ENCODE data around the gene CHST14. TPM values are rescaled to one million over a fixed set of nuclear protein-coding genes. Genes with fewer than 3 reads are reported as not detected.
A peak's percentile ranks its signal among the peaks of the same experiment; 100 is the strongest.

Gene CHST14
- total and polyA plus RNA-seq, 10 donors = 7.1 to 18.5 (median 13.3) TPM

GRCh38 chr15:40430271-40430805 lies 40.4 kb upstream of the CHST14 start:
- H3K27ac ChIP-seq = no peak overlapping the region
- H3K4me1 ChIP-seq = peaks cover 0 to 4% (median 0%) of the 10 kb centered on the region in 6 donors
- no peak overlapping the region for H3K4me3 ChIP-seq
- TF ChIP-seq POLR2A (IDR thresholded peaks at IDR 0.05) (no peak), POLR2AphosphoS5 (IDR thresholded peaks at IDR 0.05) (no peak), CTCF (IDR thresholded peaks at IDR 0.05 in 8 of 11, conservative IDR thresholded peaks at IDR 0.05 in 3 of 11) (no peak)
- DNase-seq = no peak
- WGBS, 5 donors = 65 to 86% (median 79%) methylated on average over 10 of the region's 10 CpGs
- H3K36me3 ChIP-seq = peaks cover 0 to 10% (median 0%) of the 10 kb centered on the region in 6 donors
- peaks cover 0 to 8% (median 0%) of the 10 kb centered on the region in 7 donors for H3K27me3 ChIP-seq (replicated peaks in 1 of 7)
- intact Hi-C loops (cut with DNase I; ENCODE audit: low total_unique reads) = no loop called here
- no peaks in the 10 kb centered on the region for H3K9me3 ChIP-seq

- WGBS, 5 donors = 46 to 58% (median 47%) methylated on average over 20 of the region's 20 CpGs
- DNase-seq = no peak
- TF ChIP-seq POLR2A (IDR thresholded peaks at IDR 0.05) (no peak), POLR2AphosphoS5 (IDR thresholded peaks at IDR 0.05) (no peak), CTCF (IDR thresholded peaks at IDR 0.05 in 8 of 11, conservative IDR thresholded peaks at IDR 0.05 in 3 of 11) (no peak)
- Histone ChIP-seq H3K27ac (no peak overlapping the region), H3K27me3 (replicated peaks in 1 of 7) (peaks cover 0 to 56% (median 28%) of the 10 kb centered on the region in 7 donors), H3K4me3 (peak overlapping the region in 1 of 8 donors; percentile 19), H3K36me3 (no peaks in the 10 kb centered on the region), H3K9me3 (no peaks in the 10 kb centered on the region), H3K4me1 (peaks cover 11 to 51% (median 37%) of the 10 kb centered on the region in 6 donors)
- intact Hi-C loops (cut with DNase I; ENCODE audit: low total_unique reads) = no loop called here
These were observed 35.6 kb upstream of the CHST14 start for GRCh38 chr15:40435023-40435709.

GRCh38 chr15:40435710-40436089 lies 35.1 kb upstream of the CHST14 start:
- intact Hi-C loops (cut with DNase I; ENCODE audit: low total_unique reads) = no loop called here

More at GRCh38 chr15:40435710-40436089, 35.1 kb upstream of the CHST14 start:
- WGBS, 5 donors = 9 to 16% (median 11%) methylated on average over 15 of the region's 15 CpGs
- H3K27ac ChIP-seq = no peak overlapping the region
- no peak for DNase-seq
- H3K27me3 ChIP-seq (replicated peaks in 1 of 7) = peaks cover 0 to 61% (median 28%) of the 10 kb centered on the region in 7 donors
- H3K36me3 ChIP-seq = no peaks in the 10 kb centered on the region
- no peak for TF ChIP-seq POLR2A (IDR thresholded peaks at IDR 0.05)
- no peak for TF ChIP-seq POLR2AphosphoS5 (IDR thresholded peaks at IDR 0.05)
- TF ChIP-seq CTCF (IDR thresholded peaks at IDR 0.05 in 8 of 11, conservative IDR thresholded peaks at IDR 0.05 in 3 of 11) = no peak
- no peaks in the 10 kb centered on the region for H3K9me3 ChIP-seq
- peaks cover 11 to 56% (median 39%) of the 10 kb centered on the region in 6 donors for H3K4me1 ChIP-seq
- H3K4me3 ChIP-seq = peak overlapping the region; percentile 9 to 65 (median 19)
